ENCODE results near the gene SH3TC1.

SH3TC1 gene

DNA sequence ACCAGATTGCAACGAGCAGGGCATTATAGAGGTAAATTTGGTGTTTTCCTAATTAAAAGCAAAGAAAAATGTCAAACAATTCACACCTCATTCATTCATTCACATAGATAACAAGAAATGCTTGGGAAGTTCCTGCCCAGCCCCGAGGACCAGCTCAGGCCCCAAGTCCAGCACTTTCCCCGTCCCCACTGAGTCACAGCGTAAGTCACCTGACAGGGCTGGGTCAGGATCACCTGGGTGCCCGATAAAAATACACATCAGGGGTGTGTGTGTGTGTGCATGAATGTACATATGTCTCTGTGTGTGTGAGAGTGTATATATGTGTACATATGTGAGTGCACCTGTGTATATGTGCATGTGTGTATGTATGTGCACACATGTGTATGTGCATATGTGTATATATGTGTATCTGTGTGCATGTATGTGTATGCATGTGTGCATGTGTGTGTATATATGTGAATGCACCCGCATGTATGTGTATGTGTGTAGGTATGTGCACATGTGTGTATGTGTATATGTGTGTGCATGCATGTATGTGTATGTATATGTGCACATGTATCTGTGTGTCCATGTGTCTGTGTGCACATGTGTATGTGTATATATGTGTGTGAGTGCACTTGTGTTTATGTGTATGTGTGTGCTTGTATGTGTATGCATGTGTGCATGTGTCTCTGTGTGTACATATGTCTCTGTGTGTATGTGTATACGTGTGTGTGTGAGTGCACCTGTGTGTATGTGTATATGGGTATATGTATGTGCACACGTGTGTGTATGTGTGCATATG, 18.6 kb upstream of the SH3TC1 start:
- DNase-seq (ENCODE audit: low read depth in 2 of 2, low spot score in 1 of 2), result no peak

DNA sequence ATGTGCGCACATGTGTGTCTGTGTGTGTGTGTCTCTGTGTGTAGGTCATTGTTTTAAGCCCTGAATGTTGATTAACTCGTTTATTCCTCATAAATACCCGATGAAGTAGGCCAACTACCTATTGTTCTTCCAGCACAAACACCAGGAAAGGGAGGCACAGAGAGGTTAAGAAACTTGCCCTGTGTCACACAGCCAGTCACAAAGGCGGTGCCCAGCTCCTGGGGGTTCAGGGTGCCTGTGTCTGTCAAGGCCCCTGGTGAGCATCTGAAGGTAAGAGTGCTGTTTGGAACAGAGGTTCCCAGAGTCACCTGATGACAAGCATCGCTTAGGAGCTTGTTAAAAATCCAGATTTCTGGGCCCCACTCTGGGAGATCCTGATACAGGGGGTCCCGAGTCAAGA, 18.0 kb upstream of the SH3TC1 start:
- DNase-seq (ENCODE audit: low read depth in 2 of 2, low spot score in 1 of 2), result no peak

DNA sequence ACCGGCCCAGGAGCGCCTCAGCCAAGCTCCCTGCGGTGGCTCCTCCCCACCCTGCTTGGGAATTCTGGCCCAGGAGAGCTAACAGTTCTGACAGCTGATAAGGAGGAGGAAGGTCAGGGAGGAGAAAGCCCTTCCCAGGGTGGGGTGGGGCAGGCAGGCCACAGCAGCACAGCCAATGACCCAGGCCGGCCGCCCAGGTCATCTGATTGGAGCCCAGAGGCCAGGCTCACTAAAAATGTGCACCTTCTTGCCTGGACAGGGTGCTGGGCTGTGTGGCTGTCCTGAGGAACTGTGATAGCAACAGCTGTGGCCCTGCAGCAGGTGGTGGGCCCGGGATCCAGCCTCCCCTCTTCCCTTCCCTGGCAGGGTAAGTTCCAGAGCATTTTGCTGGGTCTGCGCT, 17.2 kb upstream of the SH3TC1 start:
- no peak for DNase-seq (ENCODE audit: low read depth in 2 of 2, low spot score in 1 of 2)

DNA sequence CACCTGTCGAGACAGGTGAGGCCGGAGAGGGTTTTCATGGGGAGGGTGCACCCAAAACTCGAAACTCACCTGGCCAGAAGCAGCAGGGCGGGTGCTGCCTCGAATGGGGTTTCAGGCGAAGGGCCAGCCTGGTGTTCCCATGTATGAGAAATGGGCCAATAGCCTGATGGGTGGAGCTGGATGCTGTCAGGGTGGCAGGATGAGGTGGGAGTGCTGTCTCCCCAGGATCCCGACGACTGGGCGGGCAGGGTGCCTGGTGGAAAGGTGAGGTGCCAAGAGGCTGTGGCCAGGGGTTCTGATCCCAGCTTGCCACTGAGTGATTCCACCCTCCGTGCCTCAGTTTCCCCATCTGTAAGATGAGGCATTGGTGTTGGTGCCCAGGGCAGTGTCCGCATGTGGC, 16.8 kb upstream of the SH3TC1 start:
- no peak for DNase-seq (ENCODE audit: low read depth in 2 of 2, low spot score in 1 of 2)

DNA sequence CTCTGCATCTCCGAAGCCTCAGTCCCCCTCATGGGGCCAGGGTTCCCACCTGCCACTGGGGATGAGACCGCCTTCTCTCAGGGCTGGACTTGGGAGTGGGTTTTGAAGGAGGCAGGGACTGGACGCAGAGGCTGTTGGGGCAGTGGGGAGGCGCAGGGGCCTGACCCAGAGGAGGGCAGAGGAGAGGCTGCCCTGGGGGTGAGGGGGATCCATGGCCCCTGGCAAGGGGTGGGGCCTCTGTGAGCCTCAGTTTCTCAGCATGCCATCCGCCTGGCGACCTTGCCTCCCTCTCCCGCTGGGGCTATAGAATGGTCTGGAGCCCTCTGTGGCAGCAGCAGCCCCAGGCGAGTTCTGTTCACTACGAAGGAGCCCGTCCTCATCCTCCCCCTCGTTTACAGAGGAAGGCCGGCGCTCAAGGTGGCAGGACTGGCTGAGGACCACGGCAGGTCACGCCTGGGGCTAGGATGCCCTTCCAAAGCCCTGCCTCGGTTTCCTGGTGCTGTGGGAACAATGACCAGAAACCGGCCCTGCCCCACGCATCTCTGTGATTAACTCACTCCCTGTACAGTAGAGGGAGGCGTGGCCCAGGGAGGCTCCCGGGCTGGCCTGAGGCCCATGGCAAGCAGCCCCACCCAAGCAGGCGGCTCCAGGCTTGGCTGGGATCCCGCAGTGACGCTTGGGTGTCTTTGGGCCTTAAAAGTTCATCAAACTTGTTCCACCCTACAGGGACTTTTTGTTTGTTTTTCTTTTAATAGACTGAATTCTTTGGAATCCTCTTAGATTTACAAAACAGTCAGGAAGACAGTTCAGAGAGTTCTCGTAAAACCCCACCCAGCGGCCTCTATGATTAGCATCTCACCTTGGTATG, 16.0 kb upstream of the SH3TC1 start:
- DNase-seq (ENCODE audit: low read depth in 2 of 2, low spot score in 1 of 2), result no peak

DNA sequence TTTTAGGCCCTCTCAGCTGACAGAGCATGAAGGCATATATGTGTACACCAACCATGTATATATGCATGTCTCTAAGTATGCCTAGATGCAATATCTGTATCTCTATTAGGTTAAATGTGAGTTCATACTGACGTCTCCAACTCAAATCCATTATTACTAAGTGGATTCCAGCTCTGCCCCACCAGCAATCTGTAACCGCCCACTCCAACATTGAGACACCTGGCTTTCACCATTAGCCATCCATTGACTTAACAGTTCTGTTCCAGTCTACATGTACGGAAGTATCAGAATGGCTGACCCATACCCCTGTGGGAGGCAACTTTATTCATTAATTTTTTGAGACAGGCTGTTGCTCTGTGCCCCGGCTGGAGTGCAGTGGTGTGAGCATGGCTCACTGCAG, 15.0 kb upstream of the SH3TC1 start:
- DNase-seq (ENCODE audit: low read depth in 2 of 2, low spot score in 1 of 2), result no peak

DNA sequence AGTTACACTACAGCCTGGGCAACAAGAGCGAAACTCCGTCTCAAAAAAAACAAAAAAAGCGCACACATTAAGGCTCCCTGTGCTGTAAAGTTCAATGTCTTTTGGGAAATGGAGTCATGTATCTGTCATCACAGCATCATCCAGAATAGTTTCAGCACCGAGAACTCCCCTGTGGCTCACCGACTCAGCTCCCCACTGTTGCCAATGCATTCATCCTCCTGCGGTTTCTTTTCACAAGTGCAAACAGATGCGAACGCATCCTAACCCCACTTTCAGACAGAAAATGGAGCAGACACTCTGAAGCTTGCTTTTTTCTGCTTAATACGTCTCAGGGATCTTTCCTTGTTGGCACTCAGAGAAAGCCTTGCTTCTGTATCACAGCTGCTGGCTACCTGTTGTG, 13.8 kb upstream of the SH3TC1 start:
- DNase-seq (ENCODE audit: low read depth in 2 of 2, low spot score in 1 of 2), result no peak

DNA sequence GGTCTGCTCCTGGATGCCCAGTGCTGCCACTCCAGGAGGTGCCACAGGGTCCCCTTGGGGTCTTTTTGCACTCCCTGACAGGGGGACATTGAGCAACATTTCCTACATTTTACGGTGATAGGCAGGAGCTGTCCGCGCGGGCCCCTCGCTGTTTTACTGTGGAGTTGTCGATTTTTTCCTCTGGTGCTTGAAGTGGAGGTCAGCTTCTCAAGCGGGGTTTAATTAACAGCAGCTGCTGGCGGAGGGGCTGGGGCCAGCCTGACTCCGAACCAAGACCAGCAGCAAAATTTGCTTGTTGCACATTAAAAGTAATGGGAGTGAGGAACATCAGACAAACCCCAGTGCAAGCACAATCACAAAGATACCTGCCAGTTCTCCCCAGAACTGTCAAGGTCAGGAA, 13.2 kb upstream of the SH3TC1 start:
- no peak for DNase-seq (ENCODE audit: low read depth in 2 of 2, low spot score in 1 of 2)

DNA sequence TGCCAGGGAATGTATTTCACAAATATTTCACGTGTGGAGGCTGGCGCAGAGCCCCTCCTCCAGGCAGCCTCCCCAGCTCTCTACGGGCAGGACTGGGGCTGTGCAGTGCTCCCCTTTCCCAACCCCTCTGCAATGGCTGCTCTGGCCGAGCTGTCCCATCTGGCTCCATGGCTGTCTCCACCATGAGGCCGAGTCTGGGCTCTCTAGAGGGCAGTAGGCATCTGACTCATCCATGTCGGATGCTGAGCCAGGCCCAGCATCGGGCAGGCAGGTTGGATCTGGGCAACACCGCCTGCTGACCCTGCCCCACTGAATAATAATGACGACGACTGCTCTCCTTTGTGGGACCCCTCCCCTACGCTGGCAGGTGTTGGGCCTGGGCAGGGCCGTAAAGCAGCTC, 11.0 kb upstream of the SH3TC1 start:
- DNase-seq (ENCODE audit: low read depth in 2 of 2, low spot score in 1 of 2), result no peak

DNA sequence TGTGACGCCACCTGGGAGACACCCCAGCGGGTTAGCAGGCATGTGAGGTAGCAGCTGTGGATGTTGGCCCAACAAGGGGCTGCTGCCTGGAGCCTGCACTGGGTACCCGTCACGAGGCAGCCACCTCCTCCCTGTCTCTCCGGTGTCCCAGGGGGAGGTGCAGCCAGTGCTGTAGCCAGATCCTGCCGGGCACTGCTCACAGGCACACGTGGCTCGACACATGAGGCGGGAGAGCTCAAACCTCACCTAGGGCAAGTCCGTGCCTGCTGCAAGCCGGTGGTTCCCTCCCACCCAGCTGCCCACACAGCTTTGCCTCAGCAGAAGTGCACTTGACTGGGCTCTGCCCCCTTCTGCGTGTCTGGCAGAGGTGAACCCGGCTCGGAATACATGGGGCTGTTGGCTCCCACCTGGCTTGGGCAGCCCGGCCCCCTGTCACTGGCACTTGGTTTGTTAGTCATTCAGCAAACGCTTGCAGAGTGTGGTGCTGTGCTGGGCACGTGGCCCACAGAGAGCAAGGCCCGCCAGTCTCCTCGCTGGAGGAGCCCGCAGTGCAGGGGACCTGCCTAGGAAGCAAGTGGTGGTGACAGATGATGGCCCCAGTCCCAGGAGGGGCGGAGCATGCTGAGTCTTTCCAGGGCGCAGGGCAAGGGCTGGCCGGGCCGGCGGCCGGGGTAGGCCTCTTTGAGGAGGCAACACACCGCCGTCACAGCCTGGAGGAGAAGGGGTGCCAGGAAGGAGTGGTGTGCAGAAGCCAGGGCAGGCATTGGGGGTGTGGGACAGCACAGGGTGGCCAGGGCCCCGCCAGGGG, 10.1 kb upstream of the SH3TC1 start:
- no peak for DNase-seq (ENCODE audit: low read depth in 2 of 2, low spot score in 1 of 2)

DNA sequence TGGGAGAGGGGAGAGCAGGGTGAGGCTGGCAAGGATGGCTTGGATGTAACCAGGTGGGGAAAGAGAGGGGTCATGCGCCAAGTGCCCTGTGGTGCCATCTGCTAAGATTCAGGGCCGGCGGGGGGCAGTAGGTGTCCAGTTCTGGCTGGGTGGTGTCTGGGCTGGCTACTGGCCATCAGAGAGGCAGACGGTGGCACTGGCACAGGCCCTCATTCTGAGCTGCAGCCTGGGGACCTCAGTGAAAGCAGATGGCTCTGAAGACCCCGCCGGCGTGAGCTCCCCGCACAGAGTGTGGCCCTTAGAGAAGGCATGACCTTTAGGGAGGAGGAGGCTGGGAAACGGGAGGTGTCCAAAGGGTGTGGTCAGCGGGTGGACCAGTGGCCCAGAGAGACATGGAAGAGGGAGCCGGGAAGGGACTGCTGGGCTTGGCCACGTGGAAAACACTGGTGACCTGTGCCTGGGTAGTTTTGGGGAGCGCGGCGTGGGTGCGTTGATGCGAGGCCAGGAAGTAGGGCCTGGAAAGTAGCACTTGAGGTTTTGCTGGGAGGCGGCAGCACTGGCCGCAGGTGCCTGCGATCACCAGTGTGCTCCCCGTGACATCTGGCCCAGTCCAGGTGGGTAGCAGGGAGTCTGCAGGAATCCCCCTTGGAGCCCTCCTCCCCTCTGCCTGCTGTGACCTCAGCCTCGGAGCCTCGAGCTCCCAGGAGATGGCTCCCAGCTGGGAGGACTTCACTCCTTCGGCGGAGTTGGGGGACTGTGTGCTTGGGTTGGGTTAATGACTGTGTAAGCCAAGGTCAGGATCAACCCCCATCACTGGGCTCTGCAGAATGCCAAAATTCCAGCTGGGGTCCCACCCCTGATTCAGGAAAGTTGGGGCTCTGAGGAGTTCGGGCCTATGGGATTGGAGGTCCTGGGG, 9.3 kb upstream of the SH3TC1 start:
- no peak for DNase-seq (ENCODE audit: low read depth in 2 of 2, low spot score in 1 of 2)

DNA sequence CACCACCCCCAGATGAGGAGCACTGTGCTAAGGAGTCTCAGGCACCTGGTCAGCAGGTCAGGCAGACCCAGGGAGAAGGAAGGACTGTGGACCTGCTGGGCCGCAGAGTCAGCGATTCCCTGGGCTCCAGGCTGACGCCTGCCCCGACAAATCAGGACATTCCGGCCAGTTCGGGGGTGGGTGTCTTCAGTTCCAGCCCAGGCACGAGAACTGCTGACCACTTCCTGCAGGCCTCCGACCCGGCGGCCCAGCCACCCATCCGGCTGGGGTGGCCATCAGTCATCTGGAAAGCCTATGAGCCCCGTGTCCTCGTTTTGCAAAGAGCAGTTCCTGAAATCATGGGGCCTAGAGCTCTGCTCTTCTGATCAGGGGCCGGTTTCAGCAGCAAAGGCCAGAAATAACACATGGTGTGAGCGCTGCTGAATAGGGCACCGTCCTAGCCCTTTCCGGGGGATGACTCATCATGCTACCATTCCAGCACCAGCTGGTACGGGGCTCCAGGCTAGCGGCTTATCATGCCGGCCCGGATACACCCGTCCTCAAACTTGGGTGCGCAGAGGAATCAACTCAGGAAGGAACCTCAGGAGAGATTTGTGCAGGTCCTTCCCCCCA, 7.8 kb upstream of the SH3TC1 start:
- no peak for DNase-seq (ENCODE audit: low read depth in 2 of 2, low spot score in 1 of 2)

DNA sequence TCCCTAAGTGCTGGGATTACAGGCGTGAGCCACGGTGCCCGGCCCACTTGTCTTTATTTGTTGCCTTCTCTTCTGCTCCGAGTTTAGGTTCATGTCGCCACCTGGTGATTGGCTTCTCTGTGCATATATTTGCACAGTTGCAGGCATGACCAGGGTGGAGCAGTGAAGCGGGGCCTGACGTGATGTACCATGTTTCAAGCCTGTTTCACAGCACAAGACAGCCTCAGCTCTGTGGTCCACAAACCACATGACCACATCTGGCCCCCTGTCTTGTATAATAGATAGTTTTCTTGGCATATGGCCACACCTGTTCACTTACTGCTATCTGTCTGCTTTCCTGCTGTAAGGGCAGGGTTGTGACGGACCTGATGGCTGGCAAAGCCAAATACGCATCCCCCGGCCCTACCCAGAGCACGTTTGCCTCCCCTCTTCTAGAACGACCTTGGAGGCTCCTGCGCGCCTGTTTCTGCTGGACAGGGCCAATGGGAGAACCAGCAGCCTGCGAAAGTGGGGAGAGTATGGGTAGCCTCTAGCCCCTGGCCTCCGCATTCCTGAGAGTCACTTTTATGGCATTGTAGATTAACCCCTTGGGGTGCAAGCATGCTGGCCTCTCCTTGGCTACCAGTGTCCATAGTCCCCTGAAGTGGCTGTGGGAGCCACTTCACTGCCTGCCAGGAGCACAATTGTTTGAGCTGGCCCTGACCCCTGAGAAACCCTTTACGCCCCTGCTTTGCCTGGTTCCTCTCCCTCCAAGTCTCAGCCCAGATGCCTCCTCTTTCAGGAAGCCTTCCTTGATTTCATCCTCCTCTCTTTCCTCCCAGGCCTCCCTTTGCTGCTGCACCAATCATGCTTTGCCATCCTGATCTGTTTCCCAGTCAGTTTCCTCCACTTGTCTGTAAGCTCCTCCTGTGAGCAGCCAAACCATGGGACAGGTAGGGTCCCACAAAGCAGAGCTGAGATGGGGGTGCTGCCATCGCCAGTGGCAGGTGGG, 6.0 kb upstream of the SH3TC1 start:
- no peak for DNase-seq (ENCODE audit: low read depth in 2 of 2, low spot score in 1 of 2)

DNA sequence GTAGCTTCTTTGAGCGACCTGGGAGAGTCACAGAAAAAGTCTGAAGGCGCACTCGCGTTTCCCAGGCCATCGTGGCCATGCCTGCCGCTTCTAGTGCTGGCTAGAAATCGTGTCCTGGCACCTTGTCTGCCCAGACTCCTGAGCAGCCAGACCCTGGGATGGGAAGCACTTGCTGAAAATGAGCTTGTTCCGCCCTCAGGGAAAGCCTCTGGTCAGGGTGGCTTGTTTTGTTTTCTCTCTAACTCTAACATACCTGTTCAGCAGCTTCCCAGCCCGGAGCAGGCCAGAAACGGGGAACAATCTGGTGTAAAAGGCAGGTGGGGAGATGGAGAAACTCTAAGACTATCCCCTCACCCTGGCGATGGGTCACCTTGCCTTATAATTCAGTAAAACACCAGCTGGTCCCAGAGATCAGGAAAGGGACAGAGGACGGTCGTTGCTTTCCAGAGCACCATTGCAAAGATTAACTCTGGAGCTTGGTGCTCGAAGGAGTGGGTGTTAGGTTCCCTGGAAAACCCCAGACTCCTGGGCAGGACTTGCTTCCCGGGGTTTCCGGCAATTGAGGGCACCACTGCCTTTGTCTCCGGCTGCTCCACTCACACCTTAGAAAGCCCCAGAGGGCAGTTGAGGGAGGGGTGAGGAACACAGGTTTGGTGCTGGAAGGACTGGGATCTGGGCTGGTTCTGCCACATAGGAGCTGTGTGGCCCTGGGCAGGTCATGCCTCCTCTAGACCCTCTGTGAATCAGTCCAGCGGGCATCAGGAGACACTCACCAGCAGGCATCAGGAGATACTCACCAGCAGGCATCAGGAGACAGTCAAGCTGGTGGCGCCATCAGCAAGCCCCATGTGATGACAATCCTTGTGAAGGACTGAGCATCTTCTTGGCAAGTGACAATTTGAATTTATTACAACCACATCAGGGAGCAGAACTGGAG, 4.5 kb upstream of the SH3TC1 start:
- DNase-seq (ENCODE audit: low read depth in 2 of 2, low spot score in 1 of 2), result no peak

DNA sequence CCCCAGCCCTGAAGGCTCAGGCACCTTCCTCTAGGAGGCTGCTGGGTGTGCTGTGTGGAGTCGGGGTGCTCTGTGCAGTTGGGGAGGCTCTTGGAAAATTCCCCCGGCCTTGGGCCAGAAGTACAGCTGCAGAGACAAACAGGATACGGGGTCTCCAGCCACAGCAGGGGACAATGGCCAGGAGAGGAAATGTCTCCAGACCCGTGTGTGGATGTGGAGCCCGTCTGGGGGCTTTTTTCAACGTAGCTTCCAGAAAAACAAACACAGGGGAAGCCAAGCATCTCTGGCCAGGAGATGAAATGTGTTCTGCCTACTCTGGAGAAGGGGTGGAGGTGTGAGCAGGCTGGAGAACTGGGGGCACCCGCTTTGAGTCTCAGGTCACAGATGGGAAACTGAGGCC, 3.7 kb upstream of the SH3TC1 start:
- DNase-seq (ENCODE audit: low read depth in 2 of 2, low spot score in 1 of 2), result no peak

DNA sequence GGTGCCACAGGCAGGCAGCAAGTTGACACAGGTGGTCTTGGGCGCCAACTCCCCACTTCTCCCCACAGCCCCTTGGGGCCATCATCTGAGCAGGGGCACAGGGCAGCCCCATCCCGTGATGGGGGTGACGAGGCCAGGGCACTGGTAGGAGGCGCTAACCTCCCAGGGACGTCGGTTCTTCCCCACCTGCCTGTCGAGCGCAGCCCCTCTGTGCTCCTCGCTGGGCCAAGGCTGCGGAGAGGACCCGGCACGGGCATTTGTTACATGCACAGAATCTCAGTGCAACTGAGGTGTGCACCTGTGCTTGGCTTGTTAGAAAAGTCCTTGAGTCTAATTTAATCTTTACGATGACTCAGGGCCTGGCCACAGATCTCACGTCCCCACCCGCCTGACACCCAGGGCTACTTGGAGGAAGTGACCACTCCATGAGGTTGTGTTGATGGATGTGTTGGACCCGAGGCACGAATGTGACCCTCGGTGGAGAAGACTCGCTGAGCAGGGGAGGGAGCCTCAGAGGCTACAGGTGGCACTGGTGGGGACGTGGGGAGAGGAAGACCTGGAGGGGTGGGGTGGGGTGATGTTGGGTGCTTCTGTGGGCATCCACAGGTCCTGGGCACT, 3.1 kb upstream of the SH3TC1 start:
- no peak for DNase-seq (ENCODE audit: low read depth in 2 of 2, low spot score in 1 of 2)

DNA sequence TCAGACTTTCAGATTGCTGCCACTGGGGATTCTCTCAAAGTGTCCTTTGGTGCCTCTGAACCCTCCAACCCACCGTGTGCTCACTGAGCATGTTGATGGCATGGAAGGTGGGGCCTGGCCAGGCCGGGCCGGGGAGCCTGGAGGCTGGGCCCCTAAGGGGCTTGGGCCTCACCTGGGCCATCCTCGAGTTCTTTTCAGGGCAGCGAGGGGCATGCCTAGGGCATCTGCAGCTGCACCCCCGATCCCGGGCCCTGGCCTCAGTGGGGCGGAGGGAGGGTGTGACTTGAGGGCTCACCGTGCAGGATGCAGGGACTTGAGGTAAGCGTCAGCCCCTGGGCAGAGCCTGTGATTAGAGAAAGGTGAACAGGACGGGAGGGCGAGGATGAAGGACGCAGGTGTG, 1.6 kb upstream of the SH3TC1 start:
- DNase-seq (ENCODE audit: low read depth in 2 of 2, low spot score in 1 of 2), result no peak

Data from stimulated activated CD8-positive, alpha-beta memory T cell treated with anti-CD3 and anti-CD28 coated beads, Interleukin-4, amount 100 ng/mL, for 1 hour (primary cell).